ENCODE data around the gene NALCN.

Gene NALCN

GRCh38 chr13:101026328-101026727 lies 390.0 kb downstream of the NALCN start:
- Histone ChIP-seq H3K9me3 (ENCODE audit: control insufficient read depth, low read length) (no peaks in the 10 kb centered on the region), H3K4me3 (ENCODE audit: insufficient read depth, low read depth, low read length, poor library complexity, severe bottlenecking) (no peak overlapping the region), H3K4me1 (ENCODE audit: control insufficient read depth, insufficient read depth, low read length, poor library complexity, severe bottlenecking) (no peaks in the 10 kb centered on the region), H3K27ac (ENCODE audit: insufficient read depth, low read length, poor library complexity, severe bottlenecking) (no peak overlapping the region), H3K36me3 (ENCODE audit: control insufficient read depth, insufficient read depth, low read length) (no peaks in the 10 kb centered on the region), H3K27me3 (replicated peaks; ENCODE audit: control insufficient read depth, insufficient read depth, low read length, poor library complexity, severe bottlenecking) (no peaks in the 10 kb centered on the region)
- DNase-seq: no peak

GRCh38 chr13:101025925-101026324 lies 390.4 kb downstream of the NALCN start:
- no peaks in the 10 kb centered on the region for H3K9me3 ChIP-seq (ENCODE audit: control insufficient read depth, low read length)
- no peaks in the 10 kb centered on the region for H3K4me1 ChIP-seq (ENCODE audit: control insufficient read depth, insufficient read depth, low read length, poor library complexity, severe bottlenecking)
- no peak overlapping the region for H3K4me3 ChIP-seq (ENCODE audit: insufficient read depth, low read depth, low read length, poor library complexity, severe bottlenecking)
- no peaks in the 10 kb centered on the region for H3K27me3 ChIP-seq (replicated peaks; ENCODE audit: control insufficient read depth, insufficient read depth, low read length, poor library complexity, severe bottlenecking)
- H3K27ac ChIP-seq (ENCODE audit: insufficient read depth, low read length, poor library complexity, severe bottlenecking): no peak overlapping the region
- H3K36me3 ChIP-seq (ENCODE audit: control insufficient read depth, insufficient read depth, low read length): no peaks in the 10 kb centered on the region
- no peak for DNase-seq

DNA sequence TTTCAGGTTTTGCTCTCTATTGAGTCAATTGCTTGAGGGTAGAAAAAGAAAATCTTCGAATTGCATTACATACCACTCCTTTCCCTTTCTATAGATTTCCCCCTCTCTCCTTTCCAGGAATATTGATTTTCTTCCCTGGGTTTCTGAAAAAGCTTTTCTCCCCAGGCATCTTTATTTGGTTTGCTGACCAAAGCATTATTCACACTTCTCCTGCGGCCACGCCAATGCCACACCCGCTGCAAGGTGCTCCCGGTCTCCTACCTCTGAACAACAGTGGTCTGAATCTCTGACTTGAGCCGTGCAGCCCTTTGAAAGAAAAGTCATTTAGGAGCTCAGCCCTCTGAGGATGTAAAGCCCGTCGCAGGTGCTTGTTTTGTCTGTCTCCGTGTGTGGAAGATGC lies 390.8 kb downstream of the NALCN start:
- Histone ChIP-seq H3K27ac (ENCODE audit: insufficient read depth, low read length, poor library complexity, severe bottlenecking) (no peak overlapping the region), H3K4me1 (ENCODE audit: control insufficient read depth, insufficient read depth, low read length, poor library complexity, severe bottlenecking) (no peaks in the 10 kb centered on the region), H3K4me3 (ENCODE audit: insufficient read depth, low read depth, low read length, poor library complexity, severe bottlenecking) (no peak overlapping the region), H3K9me3 (ENCODE audit: control insufficient read depth, low read length) (no peaks in the 10 kb centered on the region), H3K36me3 (ENCODE audit: control insufficient read depth, insufficient read depth, low read length) (no peaks in the 10 kb centered on the region), H3K27me3 (replicated peaks; ENCODE audit: control insufficient read depth, insufficient read depth, low read length, poor library complexity, severe bottlenecking) (no peaks in the 10 kb centered on the region)
- no peak for DNase-seq

DNA sequence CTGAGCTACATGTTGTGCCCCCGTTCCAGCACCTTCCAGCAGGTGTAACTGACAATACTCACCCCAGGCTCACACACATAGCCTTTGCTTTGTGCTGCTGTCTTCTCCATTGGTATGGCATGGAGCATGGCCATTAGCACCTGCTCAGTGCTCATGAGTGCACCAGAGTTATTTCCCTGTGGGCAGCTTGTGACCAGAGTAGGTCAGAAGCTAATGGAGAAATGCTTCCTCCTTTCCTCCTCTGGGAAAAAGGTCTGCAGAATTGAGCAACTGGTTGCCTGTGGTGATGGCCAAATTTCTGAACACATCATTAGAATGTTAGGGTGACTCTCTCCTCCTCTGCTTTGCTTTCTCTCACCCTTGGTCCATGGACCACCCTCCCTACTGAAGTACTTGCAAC lies 397.2 kb downstream of the NALCN start:
- Histone ChIP-seq H3K9me3 (ENCODE audit: control insufficient read depth, low read length) (no peaks in the 10 kb centered on the region), H3K27ac (ENCODE audit: insufficient read depth, low read length, poor library complexity, severe bottlenecking) (no peak overlapping the region)
- DNase-seq: no peak

GRCh38 chr13:101018720-101019119 lies 397.6 kb downstream of the NALCN start:
- no peaks in the 10 kb centered on the region for H3K36me3 ChIP-seq (ENCODE audit: control insufficient read depth, insufficient read depth, low read length)
- no peaks in the 10 kb centered on the region for H3K9me3 ChIP-seq (ENCODE audit: control insufficient read depth, low read length)
- no peaks in the 10 kb centered on the region for H3K27me3 ChIP-seq (replicated peaks; ENCODE audit: control insufficient read depth, insufficient read depth, low read length, poor library complexity, severe bottlenecking)
- H3K27ac ChIP-seq (ENCODE audit: insufficient read depth, low read length, poor library complexity, severe bottlenecking): no peak overlapping the region
- no peaks in the 10 kb centered on the region for H3K4me1 ChIP-seq (ENCODE audit: control insufficient read depth, insufficient read depth, low read length, poor library complexity, severe bottlenecking)
- DNase-seq: no peak
- H3K4me3 ChIP-seq (ENCODE audit: insufficient read depth, low read depth, low read length, poor library complexity, severe bottlenecking): no peak overlapping the region

More for the DNA sequence above, 397.2 kb downstream of the NALCN start:
- Histone ChIP-seq H3K27me3 (replicated peaks; ENCODE audit: control insufficient read depth, insufficient read depth, low read length, poor library complexity, severe bottlenecking) (no peaks in the 10 kb centered on the region), H3K4me1 (ENCODE audit: control insufficient read depth, insufficient read depth, low read length, poor library complexity, severe bottlenecking) (no peaks in the 10 kb centered on the region), H3K4me3 (ENCODE audit: insufficient read depth, low read depth, low read length, poor library complexity, severe bottlenecking) (no peak overlapping the region), H3K36me3 (ENCODE audit: control insufficient read depth, insufficient read depth, low read length) (no peaks in the 10 kb centered on the region)

GRCh38 chr13:101017123-101017872 lies 399.0 kb downstream of the NALCN start:
- Histone ChIP-seq H3K27ac (ENCODE audit: insufficient read depth, low read length, poor library complexity, severe bottlenecking) (no peak overlapping the region), H3K4me1 (ENCODE audit: control insufficient read depth, insufficient read depth, low read length, poor library complexity, severe bottlenecking) (no peaks in the 10 kb centered on the region), H3K27me3 (replicated peaks; ENCODE audit: control insufficient read depth, insufficient read depth, low read length, poor library complexity, severe bottlenecking) (no peaks in the 10 kb centered on the region), H3K36me3 (ENCODE audit: control insufficient read depth, insufficient read depth, low read length) (no peaks in the 10 kb centered on the region), H3K4me3 (ENCODE audit: insufficient read depth, low read depth, low read length, poor library complexity, severe bottlenecking) (no peak overlapping the region), H3K9me3 (ENCODE audit: control insufficient read depth, low read length) (no peaks in the 10 kb centered on the region)
- DNase-seq: no peak

DNA sequence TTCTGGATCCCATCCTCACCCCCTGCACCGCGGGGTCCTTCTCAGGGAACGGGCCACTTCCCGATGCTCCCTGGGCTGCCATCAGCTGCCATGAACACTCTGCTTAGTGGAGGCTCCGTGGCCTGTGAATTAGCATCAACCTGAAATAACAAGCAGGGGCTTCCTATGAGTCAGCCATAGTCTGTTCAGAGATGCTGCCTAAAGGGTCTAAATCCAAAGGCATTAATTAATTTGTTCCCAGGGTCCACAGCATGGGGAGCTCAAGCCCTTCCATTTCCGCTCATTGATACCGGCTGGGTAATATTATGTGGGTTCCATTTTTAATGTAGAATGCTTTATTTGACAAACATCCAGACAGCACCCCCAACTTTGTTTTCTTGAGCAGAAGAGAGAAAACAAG lies 399.8 kb downstream of the NALCN start:
- H3K9me3 ChIP-seq (ENCODE audit: control insufficient read depth, low read length): no peaks in the 10 kb centered on the region
- no peak overlapping the region for H3K27ac ChIP-seq (ENCODE audit: insufficient read depth, low read length, poor library complexity, severe bottlenecking)
- H3K4me3 ChIP-seq (ENCODE audit: insufficient read depth, low read depth, low read length, poor library complexity, severe bottlenecking): no peak overlapping the region
- no peaks in the 10 kb centered on the region for H3K27me3 ChIP-seq (replicated peaks; ENCODE audit: control insufficient read depth, insufficient read depth, low read length, poor library complexity, severe bottlenecking)
- no peak for DNase-seq
- no peaks in the 10 kb centered on the region for H3K36me3 ChIP-seq (ENCODE audit: control insufficient read depth, insufficient read depth, low read length)
- H3K4me1 ChIP-seq (ENCODE audit: control insufficient read depth, insufficient read depth, low read length, poor library complexity, severe bottlenecking): no peaks in the 10 kb centered on the region

DNA sequence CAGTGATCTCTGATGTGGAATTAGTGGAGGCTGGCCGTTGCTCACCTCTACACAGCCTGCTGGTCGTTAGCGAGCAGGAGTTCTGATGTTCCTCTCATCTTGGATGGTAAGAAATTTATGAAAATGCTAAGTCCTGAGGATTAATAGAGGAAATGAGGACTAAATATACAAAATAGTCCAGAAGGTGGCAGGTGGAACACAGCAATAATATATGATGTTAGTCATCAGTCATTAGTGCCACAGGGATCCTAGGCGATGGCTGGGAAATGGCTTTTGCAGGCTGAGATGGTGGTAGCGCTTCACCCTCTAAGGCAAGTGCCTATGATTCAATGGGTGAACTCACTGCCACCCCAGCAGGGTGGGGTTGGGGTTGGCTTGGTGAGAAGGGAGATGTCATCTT lies 403.1 kb downstream of the NALCN start:
- Histone ChIP-seq H3K27me3 (replicated peaks; ENCODE audit: control insufficient read depth, insufficient read depth, low read length, poor library complexity, severe bottlenecking) (no peaks in the 10 kb centered on the region), H3K4me3 (ENCODE audit: insufficient read depth, low read depth, low read length, poor library complexity, severe bottlenecking) (no peak overlapping the region), H3K36me3 (ENCODE audit: control insufficient read depth, insufficient read depth, low read length) (no peaks in the 10 kb centered on the region), H3K4me1 (ENCODE audit: control insufficient read depth, insufficient read depth, low read length, poor library complexity, severe bottlenecking) (no peaks in the 10 kb centered on the region), H3K27ac (ENCODE audit: insufficient read depth, low read length, poor library complexity, severe bottlenecking) (no peak overlapping the region), H3K9me3 (ENCODE audit: control insufficient read depth, low read length) (no peaks in the 10 kb centered on the region)
- DNase-seq: no peak

DNA sequence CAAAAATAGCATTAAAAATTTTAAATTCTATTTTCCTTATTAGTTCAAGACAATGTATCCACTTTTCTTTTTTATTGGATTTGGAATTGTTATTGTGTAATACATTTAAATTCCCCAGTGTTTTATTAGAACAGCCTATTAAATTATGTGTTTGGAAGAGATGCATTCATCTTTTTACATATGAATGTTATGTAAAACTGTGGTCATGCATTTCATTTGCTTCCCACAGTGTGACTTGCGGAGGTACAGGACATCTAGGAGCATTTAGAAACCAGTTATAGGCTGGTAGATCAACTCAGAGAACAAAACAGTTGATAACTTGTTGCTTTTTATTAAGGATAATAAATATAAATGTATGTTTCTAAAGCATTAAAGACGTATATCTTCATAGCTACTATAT lies 406.2 kb downstream of the NALCN start:
- Histone ChIP-seq H3K4me3 (ENCODE audit: insufficient read depth, low read depth, low read length, poor library complexity, severe bottlenecking) (no peak overlapping the region), H3K9me3 (ENCODE audit: control insufficient read depth, low read length) (no peaks in the 10 kb centered on the region)
- no peak for DNase-seq

DNA sequence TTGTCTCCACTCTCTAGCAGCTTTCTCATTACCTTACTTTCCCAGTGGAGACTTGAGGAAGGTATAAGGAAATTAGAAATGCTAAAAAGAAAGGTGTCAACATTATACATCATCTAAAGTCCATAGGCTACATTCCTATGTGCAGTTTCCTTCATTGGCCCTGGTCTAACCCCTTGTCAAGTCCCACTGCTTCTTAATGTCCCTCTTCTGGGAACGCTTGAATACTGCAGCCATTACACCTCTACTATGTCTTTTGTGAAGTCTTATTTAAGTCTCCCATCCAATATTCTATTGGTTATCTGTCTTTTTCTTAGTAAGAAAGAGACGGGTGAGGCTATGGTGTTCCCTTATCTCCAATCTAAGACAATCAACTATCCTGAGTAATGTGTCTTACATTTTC lies 409.1 kb downstream of the NALCN start:
- Histone ChIP-seq H3K36me3 (ENCODE audit: control insufficient read depth, insufficient read depth, low read length) (no peaks in the 10 kb centered on the region), H3K27ac (ENCODE audit: insufficient read depth, low read length, poor library complexity, severe bottlenecking) (no peak overlapping the region), H3K4me1 (ENCODE audit: control insufficient read depth, insufficient read depth, low read length, poor library complexity, severe bottlenecking) (no peaks in the 10 kb centered on the region), H3K9me3 (ENCODE audit: control insufficient read depth, low read length) (no peaks in the 10 kb centered on the region), H3K4me3 (ENCODE audit: insufficient read depth, low read depth, low read length, poor library complexity, severe bottlenecking) (no peak overlapping the region), H3K27me3 (replicated peaks; ENCODE audit: control insufficient read depth, insufficient read depth, low read length, poor library complexity, severe bottlenecking) (no peaks in the 10 kb centered on the region)
- DNase-seq: no peak

More for the DNA sequence above, 406.2 kb downstream of the NALCN start:
- Histone ChIP-seq H3K4me1 (ENCODE audit: control insufficient read depth, insufficient read depth, low read length, poor library complexity, severe bottlenecking) (no peaks in the 10 kb centered on the region), H3K27me3 (replicated peaks; ENCODE audit: control insufficient read depth, insufficient read depth, low read length, poor library complexity, severe bottlenecking) (no peaks in the 10 kb centered on the region), H3K36me3 (ENCODE audit: control insufficient read depth, insufficient read depth, low read length) (no peaks in the 10 kb centered on the region), H3K27ac (ENCODE audit: insufficient read depth, low read length, poor library complexity, severe bottlenecking) (no peak overlapping the region)
